Mesendoderm (in vitro differentiated cells): Measurements from ENCODE around the gene FANK1.

Experiments
- DNase-seq: peaks from one replicate; pipeline ENCODE4 v3.0.0; 2013
- H2AK5ac ChIP-seq: 2 replicates; pipeline ENCODE4 v1.6.1; 2013; ENCODE audit warnings: low read length, inconsistent platforms
- H2BK120ac ChIP-seq: 2 replicates; pipeline ENCODE4 v1.6.1; 2013; ENCODE audit warnings: low read depth, mild to moderate bottlenecking, low read length, moderate library complexity, mixed read lengths
- H2BK15ac ChIP-seq: replicated peaks from 2 replicates; pipeline ENCODE4 v1.6.1; 2013; ENCODE audit warnings: low read depth, mild to moderate bottlenecking, moderate library complexity
- H2BK5ac ChIP-seq: 2 replicates; pipeline ENCODE4 v1.6.1; 2013; ENCODE audit warnings: low read length, inconsistent platforms
- H3K18ac ChIP-seq: 2 replicates; pipeline ENCODE4 v1.6.1; 2013; ENCODE audit warnings: mild to moderate bottlenecking, low read length, mixed read lengths
- H3K23ac ChIP-seq: one replicate; pipeline ENCODE4 v1.6.1; 2013; ENCODE audit warnings: low read length
- H3K27ac ChIP-seq: 2 replicates; pipeline ENCODE4 v1.5.1; 2013; ENCODE audit warnings: low read depth, mild to moderate bottlenecking, inconsistent platforms, low read length, moderate library complexity
- H3K27me3 ChIP-seq: 2 replicates; pipeline ENCODE4 v1.6.1; 2013; ENCODE audit warnings: low read length, control low read depth, mild to moderate bottlenecking, inconsistent platforms; ENCODE audit not compliant: insufficient read depth, poor library complexity
- H3K36me3 ChIP-seq: 2 replicates; pipeline ENCODE4 v1.6.1; 2013; ENCODE audit warnings: low read length, inconsistent platforms; ENCODE audit not compliant: control insufficient read depth, insufficient read depth
- H3K4ac ChIP-seq: one replicate; pipeline ENCODE4 v1.6.1; 2013; ENCODE audit warnings: low read depth, mild to moderate bottlenecking, low read length, moderate library complexity
- H3K4me1 ChIP-seq: 2 replicates; pipeline ENCODE4 v1.6.1; 2013; ENCODE audit warnings: low read depth, low read length, inconsistent platforms; ENCODE audit not compliant: control insufficient read depth
- H3K4me2 ChIP-seq: 2 replicates; pipeline ENCODE4 v1.6.1; 2013; ENCODE audit warnings: low read length
- H3K4me3 ChIP-seq: 2 replicates; pipeline ENCODE4 v1.5.1; 2013; ENCODE audit warnings: mild to moderate bottlenecking, low read length
- H3K56ac ChIP-seq: one replicate; pipeline ENCODE4 v1.6.1; 2013; ENCODE audit warnings: low read length
- H3K79me1 ChIP-seq: 2 replicates; pipeline ENCODE4 v1.6.1; 2013; ENCODE audit warnings: low read length, inconsistent platforms
- H3K79me2 ChIP-seq: 2 replicates; pipeline ENCODE4 v1.6.1; 2013; ENCODE audit warnings: mild to moderate bottlenecking, low read length; ENCODE audit not compliant: control insufficient read depth, insufficient read depth
- H3K9ac ChIP-seq: 2 replicates; pipeline ENCODE4 v1.6.1; 2013; ENCODE audit warnings: low read length, inconsistent platforms
- H4K5ac ChIP-seq: one replicate; pipeline ENCODE4 v1.6.1; 2013; ENCODE audit warnings: low read length
- H4K8ac ChIP-seq: one replicate; pipeline ENCODE4 v1.6.1; 2013; ENCODE audit warnings: low read depth, mild to moderate bottlenecking, control low read depth, low read length, moderate library complexity
- WGBS: extraction: QIAGEN DNeasy Blood & Tissue Kit; methylation state at CpG from one replicate; pipeline ENCODE4 v1.1.7; 2013; ENCODE audit warnings: low lambda C conversion rate, missing lambda C conversion rate; ENCODE audit not compliant: insufficient coverage; ENCODE audit errors: extremely low coverage; 5-methylcytosine and 5-hydroxymethylcytosine counted together

FANK1 gene

GRCh38 chr10:126022841-126023240 is 126.5 kb downstream of the FANK1 start:
- Histone ChIP-seq H3K23ac (no peak overlapping the region), H2BK15ac (no peak overlapping the region), H3K27me3 (no peaks in the 10 kb centered on the region), H3K27ac (no peak overlapping the region), H3K4ac (no peak overlapping the region), H3K56ac (no peak overlapping the region), H3K4me3 (no peak overlapping the region), H3K79me1 (no peaks in the 10 kb centered on the region), H4K8ac (no peak overlapping the region), H3K9ac (no peak overlapping the region), H2BK5ac (no peak overlapping the region), H3K18ac (no peak overlapping the region), H2BK120ac (no peak overlapping the region), H3K4me1 (no peaks in the 10 kb centered on the region), H3K79me2 (no peaks in the 10 kb centered on the region), H2AK5ac (no peak overlapping the region), H3K4me2 (no peak overlapping the region), H4K5ac (no peak overlapping the region), H3K36me3 (no peaks in the 10 kb centered on the region)
- WGBS = no CpG with 5 or more reads among the region's 5 CpGs
- DNase-seq = no peak

- no peak overlapping the region for H3K4me2 ChIP-seq
- no peak overlapping the region for H3K56ac ChIP-seq
- H3K9ac ChIP-seq = no peak overlapping the region
- no peak overlapping the region for H2BK5ac ChIP-seq
- no peaks in the 10 kb centered on the region for H3K27me3 ChIP-seq
- H3K23ac ChIP-seq = no peak overlapping the region
- no CpG with 5 or more reads among the region's 1 CpG for WGBS
- H3K79me2 ChIP-seq = no peaks in the 10 kb centered on the region
- H3K36me3 ChIP-seq = no peaks in the 10 kb centered on the region
- H3K4me3 ChIP-seq = no peak overlapping the region
- no peak overlapping the region for H3K27ac ChIP-seq
- no peak overlapping the region for H2AK5ac ChIP-seq
- DNase-seq = no peak
- no peak overlapping the region for H4K8ac ChIP-seq
- H4K5ac ChIP-seq = no peak overlapping the region
- no peaks in the 10 kb centered on the region for H3K4me1 ChIP-seq
- no peak overlapping the region for H2BK15ac ChIP-seq
- H3K18ac ChIP-seq = no peak overlapping the region
- H3K4ac ChIP-seq = no peak overlapping the region
- no peak overlapping the region for H2BK120ac ChIP-seq
- no peaks in the 10 kb centered on the region for H3K79me1 ChIP-seq
Observed at GRCh38 chr10:126027692-126028091, 131.3 kb downstream of the FANK1 start.

- Histone ChIP-seq H3K18ac (no peak overlapping the region), H2AK5ac (no peak overlapping the region), H3K79me1 (no peaks in the 10 kb centered on the region), H3K4me2 (no peak overlapping the region), H2BK120ac (no peak overlapping the region), H3K79me2 (no peaks in the 10 kb centered on the region), H2BK15ac (no peak overlapping the region), H4K5ac (no peak overlapping the region), H3K23ac (no peak overlapping the region), H3K9ac (no peak overlapping the region), H3K27me3 (no peaks in the 10 kb centered on the region), H3K4me1 (no peaks in the 10 kb centered on the region), H3K27ac (no peak overlapping the region), H2BK5ac (no peak overlapping the region), H3K4me3 (no peak overlapping the region), H3K56ac (no peak overlapping the region), H4K8ac (no peak overlapping the region), H3K4ac (no peak overlapping the region), H3K36me3 (no peaks in the 10 kb centered on the region)
- WGBS = no CpG with 5 or more reads among the region's 3 CpGs
- no peak for DNase-seq
Observed at GRCh38 chr10:126029999-126030398, 133.6 kb downstream of the FANK1 start.

- H3K4me1 ChIP-seq = no peaks in the 10 kb centered on the region
- H2BK120ac ChIP-seq = no peak overlapping the region
- no peak overlapping the region for H3K56ac ChIP-seq
- H2BK5ac ChIP-seq = no peak overlapping the region
- H3K36me3 ChIP-seq = no peaks in the 10 kb centered on the region
- H2BK15ac ChIP-seq = no peak overlapping the region
- H3K4ac ChIP-seq = no peak overlapping the region
- no peak overlapping the region for H3K23ac ChIP-seq
- no peaks in the 10 kb centered on the region for H3K79me1 ChIP-seq
- H3K27me3 ChIP-seq = no peaks in the 10 kb centered on the region
- H2AK5ac ChIP-seq = no peak overlapping the region
- no peaks in the 10 kb centered on the region for H3K79me2 ChIP-seq
- H4K5ac ChIP-seq = no peak overlapping the region
- H3K18ac ChIP-seq = no peak overlapping the region
- no CpG with 5 or more reads among the region's 2 CpGs for WGBS
- H3K9ac ChIP-seq = no peak overlapping the region
- no peak overlapping the region for H4K8ac ChIP-seq
- no peak overlapping the region for H3K27ac ChIP-seq
- H3K4me3 ChIP-seq = no peak overlapping the region
- H3K4me2 ChIP-seq = no peak overlapping the region
- DNase-seq = no peak
Observed at GRCh38 chr10:126034586-126034985, 138.2 kb downstream of the FANK1 start.

GRCh38 chr10:126036515-126036914 is 140.2 kb downstream of the FANK1 start:
- Histone ChIP-seq H2BK120ac (no peak overlapping the region), H3K79me1 (no peaks in the 10 kb centered on the region), H3K4me2 (no peak overlapping the region), H2AK5ac (no peak overlapping the region), H3K36me3 (no peaks in the 10 kb centered on the region), H2BK15ac (no peak overlapping the region), H3K18ac (no peak overlapping the region), H2BK5ac (no peak overlapping the region), H3K79me2 (no peaks in the 10 kb centered on the region), H4K8ac (no peak overlapping the region), H3K27ac (no peak overlapping the region), H3K23ac (no peak overlapping the region), H3K4me1 (peaks cover under 1% of the 10 kb centered on the region), H3K4ac (no peak overlapping the region), H3K4me3 (no peak overlapping the region), H4K5ac (no peak overlapping the region), H3K56ac (no peak overlapping the region), H3K9ac (no peak overlapping the region), H3K27me3 (no peaks in the 10 kb centered on the region)
- DNase-seq = no peak
- WGBS = no CpG with 5 or more reads among the region's 5 CpGs

GRCh38 chr10:126037946-126038345 is 141.6 kb downstream of the FANK1 start:
- Histone ChIP-seq H2BK5ac (no peak overlapping the region), H3K79me2 (no peaks in the 10 kb centered on the region), H3K4me1 (peaks cover 5% of the 10 kb centered on the region), H3K79me1 (no peaks in the 10 kb centered on the region), H3K27me3 (no peaks in the 10 kb centered on the region), H3K9ac (no peak overlapping the region), H2BK120ac (no peak overlapping the region), H4K8ac (no peak overlapping the region), H2AK5ac (no peak overlapping the region), H3K18ac (no peak overlapping the region), H3K56ac (no peak overlapping the region), H3K27ac (no peak overlapping the region), H3K4me2 (no peak overlapping the region), H4K5ac (no peak overlapping the region), H3K36me3 (no peaks in the 10 kb centered on the region), H3K23ac (no peak overlapping the region), H3K4ac (no peak overlapping the region), H2BK15ac (no peak overlapping the region), H3K4me3 (no peak overlapping the region)
- no peak for DNase-seq
- no CpG with 5 or more reads among the region's 10 CpGs for whole genome bisulfite sequencing
